Effector memory CD4-positive, alpha-beta T cell (primary cell): Measurements from ENCODE around the gene LITAF.

ENCODE experiments used
- DNase-seq, 3 donors: peaks; one replicate each; pipeline ENCODE4 v3.0.0-alpha.2; 2020
- H3K27ac ChIP-seq: 2 replicates; pipeline ENCODE4 v1.7.0; 2013; ENCODE audit warnings: mild to moderate bottlenecking, low read length, moderate library complexity; ENCODE audit not compliant: insufficient read depth, poor library complexity, severe bottlenecking
- H3K27me3 ChIP-seq: replicated peaks from 2 replicates; pipeline ENCODE4 v1.7.0; 2013; ENCODE audit warnings: mild to moderate bottlenecking, low read length; ENCODE audit not compliant: insufficient read depth, control insufficient read depth, poor library complexity, severe bottlenecking
- H3K36me3 ChIP-seq: 2 replicates; pipeline ENCODE4 v1.7.0; 2013; ENCODE audit warnings: mild to moderate bottlenecking, low read length, moderate library complexity; ENCODE audit not compliant: control insufficient read depth, insufficient read depth
- H3K4me1 ChIP-seq: 2 replicates; pipeline ENCODE4 v1.7.0; 2013; ENCODE audit warnings: low read length, mild to moderate bottlenecking; ENCODE audit not compliant: control insufficient read depth, insufficient read depth, poor library complexity, severe bottlenecking
- H3K4me3 ChIP-seq: 2 replicates; pipeline ENCODE4 v1.7.0; 2013; ENCODE audit warnings: low read length, low read depth, mild to moderate bottlenecking; ENCODE audit not compliant: insufficient read depth, poor library complexity, severe bottlenecking
- H3K9me3 ChIP-seq: 2 replicates; pipeline ENCODE4 v1.7.0; 2013; ENCODE audit warnings: mild to moderate bottlenecking, low read length, moderate library complexity; ENCODE audit not compliant: control insufficient read depth

The LITAF gene

DNA sequence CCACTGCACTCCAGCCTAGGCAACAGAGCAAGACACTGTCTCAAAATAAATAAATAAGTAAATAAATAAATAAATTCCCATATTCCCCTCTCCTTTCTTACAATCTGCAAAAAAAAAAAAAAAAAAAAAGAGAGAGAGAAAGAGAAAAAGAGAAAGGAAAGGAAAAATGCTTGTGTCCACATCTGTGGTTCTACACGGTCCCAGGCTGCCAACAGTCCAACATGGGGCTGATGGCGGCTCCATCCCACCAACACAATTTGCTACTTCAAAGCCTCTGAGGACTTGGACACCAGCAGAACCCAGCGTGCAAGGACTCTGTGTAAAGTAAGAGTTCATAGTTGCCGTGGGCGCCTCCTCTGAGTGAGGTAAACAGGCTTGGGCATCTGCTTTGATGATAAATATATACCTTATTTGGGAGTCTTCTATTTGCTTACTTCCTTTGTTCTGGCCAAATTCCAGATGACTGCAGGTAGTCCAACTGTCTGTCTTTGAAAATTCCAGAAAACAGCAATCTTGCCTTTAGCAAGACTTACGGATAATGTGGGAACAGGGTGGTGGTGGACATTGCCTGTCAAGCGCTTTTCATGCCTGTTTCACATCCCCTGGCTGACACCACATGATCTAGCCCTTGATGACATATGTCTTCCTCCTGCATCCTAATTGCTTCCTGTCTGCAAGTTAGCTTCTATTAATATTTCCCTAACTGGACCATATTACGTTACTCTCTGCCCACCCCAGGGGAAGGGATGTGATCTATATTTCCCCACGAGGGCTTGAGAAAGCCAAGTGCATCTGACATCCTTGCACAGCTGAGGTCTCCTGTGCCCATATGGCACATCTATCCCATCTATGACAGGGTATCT, 10.1 kb downstream of the LITAF start:
- H3K36me3 ChIP-seq = no peaks in the 10 kb centered on the region
- H3K4me1 ChIP-seq = peaks cover 37% of the 10 kb centered on the region
- no peak for DNase-seq
- no peak overlapping the region for H3K4me3 ChIP-seq
- H3K27ac ChIP-seq = no peak overlapping the region
- no peaks in the 10 kb centered on the region for H3K9me3 ChIP-seq
- H3K27me3 ChIP-seq = no peaks in the 10 kb centered on the region

DNA sequence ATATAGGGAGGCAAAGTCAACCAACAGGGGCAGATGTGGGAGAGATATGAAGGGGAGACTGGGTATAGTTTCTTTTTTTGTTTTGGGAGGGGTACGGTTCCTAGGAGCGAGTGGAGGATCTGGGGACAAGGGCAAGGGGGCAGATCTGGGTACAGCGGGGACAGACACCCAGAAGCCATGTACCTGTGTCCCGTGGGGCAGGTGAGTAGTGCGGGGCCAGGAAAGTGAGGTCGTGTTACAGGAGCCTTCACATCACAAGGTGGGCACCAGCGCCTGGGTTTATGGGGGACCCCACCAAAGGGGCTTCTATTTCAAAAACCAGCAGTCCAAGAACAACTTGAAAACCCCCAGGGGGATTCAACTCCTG, 11.5 kb downstream of the LITAF start:
- no peaks in the 10 kb centered on the region for H3K27me3 ChIP-seq
- H3K36me3 ChIP-seq = peaks cover 3% of the 10 kb centered on the region
- no peaks in the 10 kb centered on the region for H3K9me3 ChIP-seq
- H3K27ac ChIP-seq = no peak overlapping the region
- no peak for DNase-seq
- H3K4me1 ChIP-seq = peaks cover 34% of the 10 kb centered on the region
- H3K4me3 ChIP-seq = no peak overlapping the region

GRCh38 chr16:11572301-11572995, 14.3 kb downstream of the LITAF start:
- Histone ChIP-seq H3K27ac (peak overlapping the region; percentile 53), H3K36me3 (peaks cover 3% of the 10 kb centered on the region), H3K4me1 (peaks cover 30% of the 10 kb centered on the region), H3K4me3 (no peak overlapping the region), H3K9me3 (no peaks in the 10 kb centered on the region), H3K27me3 (no peaks in the 10 kb centered on the region)
- peak; percentile 53 to 63 (median 63) for DNase-seq

- peak overlapping the region; percentile 51 for H3K27ac ChIP-seq
- H3K36me3 ChIP-seq = peaks cover 6% of the 10 kb centered on the region
- H3K27me3 ChIP-seq = no peaks in the 10 kb centered on the region
These were observed 15.2 kb downstream of the LITAF start for GRCh38 chr16:11571549-11571948.

GRCh38 chr16:11570806-11571205, 15.9 kb downstream of the LITAF start:
- H3K4me3 ChIP-seq = no peak overlapping the region
- H3K27ac ChIP-seq = no peak overlapping the region
- H3K9me3 ChIP-seq = no peaks in the 10 kb centered on the region
- peaks cover 24% of the 10 kb centered on the region for H3K4me1 ChIP-seq
- H3K27me3 ChIP-seq = no peaks in the 10 kb centered on the region
- H3K36me3 ChIP-seq = peaks cover 12% of the 10 kb centered on the region
- DNase-seq = no peak

More at GRCh38 chr16:11571549-11571948, 15.2 kb downstream of the LITAF start:
- Histone ChIP-seq H3K4me3 (no peak overlapping the region), H3K4me1 (peaks cover 29% of the 10 kb centered on the region), H3K9me3 (no peaks in the 10 kb centered on the region)
- no peak for DNase-seq

GRCh38 chr16:11570258-11570657, 16.5 kb downstream of the LITAF start:
- no peak for DNase-seq
- H3K4me1 ChIP-seq = peaks cover 19% of the 10 kb centered on the region
- H3K9me3 ChIP-seq = no peaks in the 10 kb centered on the region
- peaks cover 15% of the 10 kb centered on the region for H3K36me3 ChIP-seq
- no peaks in the 10 kb centered on the region for H3K27me3 ChIP-seq
- H3K4me3 ChIP-seq = no peak overlapping the region
- no peak overlapping the region for H3K27ac ChIP-seq

DNA sequence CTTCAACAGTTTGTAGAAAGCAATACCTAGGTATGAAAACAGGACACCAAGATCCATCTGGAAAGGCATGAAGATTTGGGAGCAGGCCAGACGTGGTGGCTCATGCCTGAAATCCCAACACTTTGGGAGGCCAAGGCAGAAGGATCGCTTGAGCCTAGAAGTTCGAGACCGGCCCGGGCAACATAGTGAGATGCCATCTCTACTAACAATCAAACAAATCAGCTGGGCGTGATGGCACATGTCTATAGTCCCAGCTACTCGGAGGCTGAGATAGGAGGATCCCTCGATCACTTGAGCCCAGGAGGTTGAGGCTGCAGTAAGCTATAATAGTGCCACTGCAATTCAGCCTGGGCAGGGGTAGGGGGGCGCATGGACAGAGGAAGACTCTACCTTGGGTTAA, 20.3 kb downstream of the LITAF start:
- H3K4me1 ChIP-seq = peaks cover 20% of the 10 kb centered on the region
- H3K36me3 ChIP-seq = peaks cover 15% of the 10 kb centered on the region
- no peaks in the 10 kb centered on the region for H3K9me3 ChIP-seq
- no peaks in the 10 kb centered on the region for H3K27me3 ChIP-seq
- no peak overlapping the region for H3K4me3 ChIP-seq
- DNase-seq = no peak
- peak overlapping the region; percentile 5 for H3K27ac ChIP-seq

DNA sequence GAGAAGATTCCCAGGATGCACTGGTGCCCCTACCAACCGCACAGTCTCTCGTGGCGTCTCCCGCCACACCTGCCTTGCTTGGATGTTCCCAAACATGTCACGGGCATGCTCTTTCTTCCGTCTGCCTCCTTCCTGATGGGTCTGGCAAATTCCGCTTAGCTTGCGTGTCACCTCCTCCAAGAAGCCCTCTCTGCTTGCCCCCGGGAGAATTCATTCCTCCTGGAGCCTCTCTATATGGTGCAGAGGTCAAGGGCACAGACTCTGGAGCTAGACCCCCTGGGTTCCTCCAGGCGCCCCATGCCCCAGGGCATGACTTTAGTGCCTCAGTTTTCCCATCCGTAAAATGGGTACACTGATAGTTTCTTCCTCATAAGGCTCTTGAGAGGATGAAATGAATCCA, 21.1 kb downstream of the LITAF start:
- no peaks in the 10 kb centered on the region for H3K27me3 ChIP-seq
- DNase-seq = no peak
- H3K9me3 ChIP-seq = no peaks in the 10 kb centered on the region
- H3K27ac ChIP-seq = peak overlapping the region; percentile 5
- H3K36me3 ChIP-seq = peaks cover 15% of the 10 kb centered on the region
- H3K4me1 ChIP-seq = peaks cover 24% of the 10 kb centered on the region
- no peak overlapping the region for H3K4me3 ChIP-seq

DNA sequence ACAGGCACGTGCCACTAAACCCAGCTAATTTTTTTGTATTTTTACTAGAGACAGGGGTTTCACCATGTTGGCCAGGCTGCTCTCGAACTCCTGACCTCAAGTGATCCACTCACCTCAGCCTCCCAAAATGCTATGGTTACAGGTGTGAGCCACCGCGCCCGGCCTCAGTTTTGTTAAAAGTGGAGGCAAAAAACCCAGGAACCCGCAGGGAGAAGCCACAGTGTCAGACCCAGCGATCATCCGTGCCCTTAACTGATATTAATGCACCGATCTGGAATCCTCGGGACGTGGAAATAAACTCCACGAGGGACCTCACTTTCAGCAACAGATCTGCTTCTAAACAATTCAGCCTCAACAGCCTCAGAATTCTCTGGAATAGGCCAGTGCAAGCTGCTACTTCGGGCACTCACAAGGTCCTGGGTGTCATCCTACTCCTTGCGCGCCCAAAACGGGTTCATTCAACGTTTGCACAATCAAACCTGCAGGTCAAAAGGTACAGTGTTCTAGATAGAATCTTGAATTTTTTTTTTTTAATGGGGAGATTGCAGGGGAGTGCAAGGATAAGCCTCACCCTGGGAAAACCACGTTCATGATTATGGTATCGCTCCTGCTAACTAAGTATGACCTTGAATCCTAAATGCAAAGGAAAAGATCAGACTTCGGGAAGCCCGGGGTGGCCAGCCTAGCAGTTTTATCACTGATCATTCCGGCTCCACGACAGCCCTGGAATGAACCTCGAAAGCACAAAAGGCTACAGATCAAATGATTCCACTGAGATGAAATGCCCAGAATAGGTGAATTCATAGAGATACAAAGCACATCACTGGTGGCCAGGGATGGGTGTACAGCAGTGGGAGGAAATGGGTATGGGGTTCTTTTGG, 22.4 kb downstream of the LITAF start:
- no peak overlapping the region for H3K27ac ChIP-seq
- H3K4me3 ChIP-seq = no peak overlapping the region
- H3K4me1 ChIP-seq = peaks cover 37% of the 10 kb centered on the region
- H3K36me3 ChIP-seq = peaks cover 12% of the 10 kb centered on the region
- H3K27me3 ChIP-seq = no peaks in the 10 kb centered on the region
- H3K9me3 ChIP-seq = no peaks in the 10 kb centered on the region
- no peak for DNase-seq
